Activated CD8-positive, alpha-beta memory T cell treated with anti-CD3 and anti-CD28 coated beads, Interleukin-2, amount 50 U/mL, for 24 hours (primary cell): ENCODE results near the gene C1GALT1.

ENCODE experiments used
- DNase-seq: peaks from one replicate; pipeline ENCODE4 v3.0.0-alpha.2; 2020; ENCODE audit errors: extremely low read depth

C1GALT1 gene

DNA sequence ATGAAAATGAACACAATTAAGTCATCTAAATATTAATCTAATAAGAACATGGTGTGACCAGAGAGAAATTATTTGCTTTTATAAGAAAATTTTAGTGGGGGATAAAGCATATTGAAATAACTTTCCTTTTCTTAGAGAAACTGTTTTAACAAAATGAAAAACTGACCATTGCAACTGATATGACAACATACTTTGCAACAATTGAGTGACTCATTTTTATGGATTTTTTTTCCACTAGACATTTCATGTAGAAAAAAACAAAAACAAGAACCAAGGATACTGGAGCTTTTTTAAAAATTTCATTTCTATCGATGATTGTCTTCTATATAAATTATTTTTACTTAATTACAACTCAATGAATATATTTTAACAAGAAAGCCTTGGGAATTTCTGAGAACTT lies 90.0 kb downstream of the C1GALT1 start:
- no peak for DNase-seq

DNA sequence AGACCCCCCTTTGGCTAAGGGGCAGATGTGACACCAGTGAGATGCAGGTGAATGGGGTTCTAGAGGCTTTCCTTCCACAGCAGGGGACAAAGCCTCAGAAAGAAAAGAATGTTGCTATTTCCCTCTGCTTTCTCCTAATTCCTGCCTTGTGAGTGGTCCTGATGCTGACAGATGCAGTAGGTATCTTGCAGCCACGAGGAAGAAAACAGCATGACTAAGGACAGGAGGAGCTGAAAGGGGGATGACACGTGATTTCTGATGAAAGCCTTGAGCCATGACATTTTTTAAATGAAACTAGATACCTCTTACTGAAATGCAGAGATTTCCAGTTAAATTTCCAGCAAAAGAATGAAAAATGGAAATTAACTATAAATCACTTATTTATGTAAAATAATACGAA lies 92.4 kb downstream of the C1GALT1 start:
- no peak for DNase-seq

DNA sequence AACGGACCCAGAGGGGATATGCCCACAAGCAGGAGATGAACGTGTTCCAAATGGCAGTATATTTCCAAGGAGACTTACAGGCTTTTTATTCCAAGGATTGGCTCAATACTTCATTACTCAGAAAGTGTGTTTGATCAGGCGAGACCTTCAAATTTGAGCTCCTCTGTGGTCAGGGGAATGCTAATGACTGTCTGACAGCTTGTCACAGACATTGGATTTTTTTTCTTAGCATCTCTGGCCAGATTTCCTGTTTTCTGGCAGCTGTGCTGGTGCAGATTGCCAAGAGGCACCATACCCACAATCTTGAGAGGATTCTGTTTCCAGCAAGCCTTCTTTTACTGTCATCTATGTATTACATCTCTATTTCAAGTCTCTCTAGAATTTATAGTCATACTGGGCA lies 93.8 kb downstream of the C1GALT1 start:
- DNase-seq: no peak

DNA sequence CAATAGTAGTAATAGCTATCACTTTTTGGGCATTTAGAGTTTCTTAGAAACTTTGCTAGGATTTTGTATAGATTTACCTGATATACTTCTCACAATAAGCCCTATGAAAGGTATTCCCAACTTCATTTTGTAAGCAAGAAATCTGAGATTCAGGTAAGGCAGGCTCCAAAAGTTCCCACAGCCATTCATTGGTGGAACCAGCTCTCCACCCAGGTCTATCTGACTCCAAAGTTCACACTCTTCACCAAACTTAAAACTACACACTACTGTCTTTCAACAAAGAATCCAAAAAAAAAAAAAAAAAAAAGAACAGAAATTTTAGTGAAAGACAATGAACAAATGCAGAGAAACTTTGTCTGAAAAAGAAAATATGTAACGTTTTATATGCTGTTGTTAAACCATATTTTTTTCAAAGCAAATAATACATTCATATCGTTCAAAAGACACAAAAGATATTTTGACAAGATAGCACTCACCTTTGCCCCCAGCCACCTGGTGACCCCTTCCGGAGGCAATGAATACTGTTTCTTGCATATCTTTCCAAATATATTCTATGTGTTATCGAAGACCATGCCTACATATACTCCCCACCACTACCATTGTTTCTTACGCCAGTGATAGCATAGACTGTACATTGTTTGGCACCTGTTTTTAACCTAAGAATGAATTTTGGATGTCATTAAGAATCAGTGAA lies 108.2 kb downstream of the C1GALT1 start:
- no peak for DNase-seq

DNA sequence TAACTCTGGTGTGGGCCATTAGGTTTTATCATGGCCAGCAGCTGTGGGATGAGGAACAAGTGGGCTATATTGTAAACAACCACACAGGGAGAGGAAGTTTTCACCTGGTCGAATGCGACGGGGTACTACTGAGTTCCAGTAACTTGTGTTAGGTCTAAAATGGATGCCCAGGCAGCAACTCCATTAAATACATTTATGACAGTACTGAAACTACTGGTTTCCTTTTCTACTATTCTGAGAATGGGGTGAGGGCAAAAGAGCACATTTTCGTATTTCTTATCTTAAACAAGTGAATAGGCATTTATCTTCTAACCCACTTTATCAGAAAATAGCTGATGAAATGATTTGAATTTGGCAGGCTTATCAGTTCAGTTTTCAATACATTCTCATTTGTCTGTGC lies 109.7 kb downstream of the C1GALT1 start:
- DNase-seq: no peak

DNA sequence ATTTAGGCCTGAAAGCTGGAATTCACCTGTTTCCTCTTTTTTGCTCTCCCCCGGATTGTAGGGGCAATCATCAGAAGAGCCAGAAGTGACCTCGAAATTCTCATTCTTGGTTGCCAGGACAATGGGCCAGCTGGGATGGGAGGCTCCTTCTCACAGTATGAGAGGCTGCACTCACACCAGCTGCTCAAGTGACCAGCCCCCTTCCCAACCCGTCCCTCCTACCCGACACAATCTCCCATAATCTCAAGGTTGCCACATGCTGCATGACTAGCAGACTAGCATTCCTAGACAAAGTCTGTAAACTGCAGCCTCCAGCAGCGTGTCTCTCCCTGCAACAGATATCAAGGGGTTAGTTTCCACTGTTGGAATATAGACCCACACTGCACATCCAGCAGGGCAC lies 110.3 kb downstream of the C1GALT1 start:
- DNase-seq: no peak

DNA sequence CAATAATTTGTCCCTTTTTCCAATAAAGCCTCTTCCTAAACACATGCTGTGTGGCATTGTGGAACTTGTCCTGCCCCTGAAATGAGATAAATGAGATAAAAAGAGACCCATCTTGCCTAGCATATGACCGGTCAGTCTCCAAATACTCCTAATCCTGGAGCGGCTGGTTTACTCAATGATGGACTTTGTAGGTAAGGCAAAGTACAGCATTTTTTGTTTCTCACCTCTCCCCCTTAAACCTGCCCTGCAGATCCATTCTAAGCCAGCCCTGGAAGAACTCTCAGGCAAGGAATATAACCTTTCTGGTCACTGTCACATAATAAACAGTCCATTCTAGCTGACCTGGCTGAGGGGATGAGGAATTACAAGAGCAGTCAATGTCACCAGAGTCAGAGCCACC lies 110.7 kb downstream of the C1GALT1 start:
- DNase-seq: no peak

DNA sequence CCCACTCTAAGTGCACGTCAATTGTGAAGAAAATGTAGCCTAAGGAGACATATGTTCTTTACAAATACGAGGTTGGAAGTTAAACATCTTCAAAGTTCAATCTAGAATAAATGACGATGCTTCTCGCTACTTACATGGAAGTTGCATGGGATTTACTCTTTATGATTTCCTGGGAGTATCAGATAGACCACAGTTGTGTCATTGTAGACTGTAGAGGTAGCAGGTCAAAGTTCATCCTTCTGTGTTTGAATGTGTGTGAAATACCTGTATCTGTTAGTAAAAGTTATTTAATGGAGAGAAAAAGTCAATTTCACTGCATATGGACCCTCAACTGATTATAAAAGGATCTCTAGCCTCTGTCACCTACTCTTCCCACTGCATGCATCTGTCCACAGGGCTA lies 112.6 kb downstream of the C1GALT1 start:
- DNase-seq: no peak
